CD14-positive monocyte (primary cell): ENCODE measurements around the gene SLC22A23. TPM values are rescaled to one million over a fixed set of nuclear protein-coding genes. Genes with fewer than 3 reads are reported as not detected.

ENCODE experiments used
- DNase-seq, 3 donors: peaks; one replicate each; pipeline ENCODE4 v3.0.0-alpha.2; 2011 to 2022
- H2AFZ ChIP-seq: 2 replicates; pipeline ENCODE4 v1.6.0; 2012; ENCODE audit warnings: mild to moderate bottlenecking, low read depth, low read length, inconsistent platforms; ENCODE audit not compliant: insufficient read depth, poor library complexity, severe bottlenecking
- H3K27ac ChIP-seq, 2 donors: 1 replicate in 1 of 2; 2 replicates in 1 of 2; pipeline ENCODE4 v1.5.1; 2012 to 2013; ENCODE audit warnings: low read length in 2 of 2, control low read depth in 1 of 2, inconsistent platforms in 1 of 2, low read depth in 1 of 2, mild to moderate bottlenecking in 1 of 2
- H3K27me3 ChIP-seq, 2 donors: one replicate each; pipeline versions ENCODE4 v1.6.0 to v1.6.1; 2011 to 2013; ENCODE audit warnings: low read length in 2 of 2; ENCODE audit not compliant: control insufficient read depth in 2 of 2, insufficient read depth in 2 of 2
- H3K36me3 ChIP-seq, 2 donors: replicated peaks in 1 of 2; 1 replicate in 1 of 2; 2 replicates in 1 of 2; pipeline versions ENCODE4 v1.5.1 to v1.6.1; 2012 to 2013; ENCODE audit warnings: low read length in 2 of 2, control low read depth in 1 of 2, inconsistent platforms in 1 of 2, mild to moderate bottlenecking in 1 of 2; ENCODE audit not compliant: insufficient read depth in 2 of 2, control insufficient read depth in 1 of 2
- H3K4me1 ChIP-seq, 2 donors: 1 replicate in 1 of 2; 2 replicates in 1 of 2; pipeline versions ENCODE4 v1.5.1 to v1.6.1; 2012 to 2013; ENCODE audit warnings: low read length in 2 of 2, control low read depth in 1 of 2, inconsistent platforms in 1 of 2, mild to moderate bottlenecking in 1 of 2, moderate library complexity in 1 of 2; ENCODE audit not compliant: insufficient read depth in 2 of 2, control insufficient read depth in 1 of 2
- H3K4me2 ChIP-seq: replicated peaks from 2 replicates; pipeline ENCODE3; 2012; ENCODE audit warnings: low read length, moderate library complexity, mild to moderate bottlenecking; ENCODE audit not compliant: poor library complexity, severe bottlenecking; ENCODE audit errors: extremely low read depth
- H3K4me3 ChIP-seq, 3 experiments: fragments of 200-600 bp in 1 of 3; sonication (generic) in 1 of 3; replicated peaks in 1 of 3; 1 replicate in 2 of 3; 2 replicates in 1 of 3; pipeline ENCODE4 v1.5.1; 2011 to 2013; ENCODE audit warnings: low read length in 3 of 3, mild to moderate bottlenecking in 3 of 3, control low read depth in 2 of 3, low read depth in 2 of 3, inconsistent platforms in 1 of 3, moderate library complexity in 1 of 3
- H3K79me2 ChIP-seq: 2 replicates; pipeline ENCODE4 v1.6.0; 2012; ENCODE audit warnings: mild to moderate bottlenecking, control low read depth, inconsistent platforms, low read length, moderate library complexity; ENCODE audit not compliant: insufficient read depth
- H3K9ac ChIP-seq: 2 replicates; pipeline ENCODE4 v1.6.0; 2017; ENCODE audit warnings: low read length, mild to moderate bottlenecking; ENCODE audit not compliant: insufficient read depth, poor library complexity, severe bottlenecking
- H3K9me3 ChIP-seq, 2 donors: replicated peaks in 1 of 2; 1 replicate in 1 of 2; 2 replicates in 1 of 2; pipeline versions ENCODE4 v1.5.1 to v1.6.1; 2012 to 2013; ENCODE audit warnings: low read length in 2 of 2, control low read depth in 1 of 2; ENCODE audit not compliant: control insufficient read depth in 1 of 2, insufficient read depth in 1 of 2
- H4K20me1 ChIP-seq: 2 replicates; pipeline ENCODE4 v1.6.0; 2012; ENCODE audit warnings: mild to moderate bottlenecking, low read length, control low read depth, moderate library complexity; ENCODE audit not compliant: insufficient read depth
- H3K27ac Mint-ChIP-seq, 7 donors: one replicate each; pipeline ENCODE4 v1.8.0; 2020; ENCODE audit warnings: mild to moderate bottlenecking in 7 of 7, mixed read lengths in 7 of 7, moderate library complexity in 6 of 7, inconsistent platforms in 2 of 7
- H3K27me3 Mint-ChIP-seq, 3 donors: one replicate each; pipeline ENCODE4 v1.8.0; 2021 to 2022; ENCODE audit warnings: low read depth in 3 of 3, mild to moderate bottlenecking in 3 of 3, mixed read lengths in 3 of 3, moderate library complexity in 3 of 3, inconsistent platforms in 1 of 3
- H3K36me3 Mint-ChIP-seq, 2 donors: one replicate each; pipeline ENCODE4 v1.8.0; 2020; ENCODE audit warnings: mixed read lengths in 2 of 2, inconsistent platforms in 1 of 2, mild to moderate bottlenecking in 1 of 2
- H3K4me1 Mint-ChIP-seq: one replicate; pipeline ENCODE4 v1.8.0; 2020; ENCODE audit warnings: mild to moderate bottlenecking, mixed read lengths
- H3K4me3 Mint-ChIP-seq, 2 donors: one replicate each; pipeline ENCODE4 v1.8.0; 2020; ENCODE audit warnings: mild to moderate bottlenecking in 2 of 2, mixed read lengths in 2 of 2, moderate library complexity in 1 of 2
- H3K9me3 Mint-ChIP-seq, 7 donors: one replicate each; pipeline ENCODE4 v1.8.0; 2020 to 2022; ENCODE audit warnings: mixed read lengths in 7 of 7, mild to moderate bottlenecking in 6 of 7, moderate library complexity in 6 of 7, inconsistent platforms in 2 of 7
- CTCF ChIP-seq: fragments of 200-600 bp; IDR thresholded peaks from one replicate; pipeline ENCODE4 v1.8.0; 2022; ENCODE audit warnings: antibody characterized with exemption, mild to moderate bottlenecking
- WGBS: methylation state at CpG from one replicate; pipeline ENCODE4 v1.1.5; 2013; ENCODE audit warnings: missing lambda C conversion rate; ENCODE audit not compliant: insufficient coverage; 5-methylcytosine and 5-hydroxymethylcytosine counted together
- intact Hi-C, 2 donors: fragments of 100-400 bp; cut with micrococcal nuclease; formaldehyde crosslinking; loops; one replicate each; pipeline versions ENCODE4 v1.15.0 to v1.15.1; 2023
- polyA plus RNA-seq, 3 donors: library from polyadenylated mRNA; depleted of rRNA in 1 of 3; unstranded in 2 of 3; stranded (reverse) in 1 of 3; fragments of 300-500 nt in 2 of 3; fragments of >200 nt in 1 of 3; fragmentation: Illumina TruSeq in 2 of 3; gene quantifications; 1 replicate in 2 of 3; 2 replicates in 1 of 3; pipeline ENCODE4 v1.2.3, GENCODE V29; 2012 to 2021

SLC22A23 gene
- polyA plus RNA-seq, 3 donors, result 0.08 TPM; not detected in 2

GRCh38 chr6:3504354-3504753 lies 47.5 kb upstream of the SLC22A23 start:
- Histone ChIP-seq H3K9ac (no peak overlapping the region), H3K79me2 (no peaks in the 10 kb centered on the region), H3K4me2 (no peak overlapping the region), H3K27me3 (no peaks in the 10 kb centered on the region), H3K9me3 (no peaks in the 10 kb centered on the region), H3K4me1 (no peaks in the 10 kb centered on the region), H2AFZ (no peak overlapping the region), H4K20me1 (no peaks in the 10 kb centered on the region), H3K27ac (no peak overlapping the region), H3K4me3 (no peak overlapping the region), H3K36me3 (no peaks in the 10 kb centered on the region)
- no peak for TF ChIP-seq CTCF
- H3K9me3 Mint-ChIP-seq, result peaks cover 0 to 6% (median 2%) of the 10 kb centered on the region in 7 donors
- intact Hi-C loops, result no loop called here
- peaks cover 10% of the 10 kb centered on the region for H3K4me1 Mint-ChIP-seq
- no peaks in the 10 kb centered on the region for H3K36me3 Mint-ChIP-seq
- DNase-seq, result no peak
- no peak overlapping the region for H3K4me3 Mint-ChIP-seq
- H3K27me3 Mint-ChIP-seq, result peaks cover 2 to 3% (median 3%) of the 10 kb centered on the region in 3 donors
- WGBS, result 79% methylated on average over 3 of the region's 5 CpGs
- no peak overlapping the region for H3K27ac Mint-ChIP-seq

GRCh38 chr6:3501826-3502500 lies 45.1 kb upstream of the SLC22A23 start:
- Mint-ChIP-seq H3K4me3 (no peak overlapping the region), H3K36me3 (no peaks in the 10 kb centered on the region), H3K4me1 (peaks cover 10% of the 10 kb centered on the region), H3K27ac (no peak overlapping the region), H3K9me3 (peaks cover 0 to 6% (median 2%) of the 10 kb centered on the region in 7 donors), H3K27me3 (peaks cover 3 to 6% (median 3%) of the 10 kb centered on the region in 3 donors)
- Histone ChIP-seq H3K4me1 (no peaks in the 10 kb centered on the region), H4K20me1 (no peaks in the 10 kb centered on the region), H3K9ac (no peak overlapping the region), H3K27ac (no peak overlapping the region), H3K4me3 (no peak overlapping the region), H3K79me2 (no peaks in the 10 kb centered on the region), H2AFZ (no peak overlapping the region), H3K36me3 (no peaks in the 10 kb centered on the region), H3K27me3 (no peaks in the 10 kb centered on the region), H3K9me3 (no peaks in the 10 kb centered on the region), H3K4me2 (no peak overlapping the region)
- TF ChIP-seq CTCF, result no peak
- intact Hi-C loops, result no loop called here
- no peak for DNase-seq
- no CpG with 5 or more reads among the region's 6 CpGs for WGBS
